Psoas muscle (tissue), 8 donors: ENCODE data around the gene MOSPD3. TPM values are rescaled to one million over a fixed set of nuclear protein-coding genes. Genes with fewer than 3 reads are reported as not detected.

Source experiments
- ATAC-seq, 4 donors: fragments of 200-7000 bp; cut with Tn5 transposase; one replicate each; pipeline ENCODE4 v1.9.1; 2020; ENCODE audit warnings: moderate library complexity in 3 of 4, mild to moderate bottlenecking in 2 of 4
- DNase-seq, 2 donors: peaks; one replicate each; pipeline ENCODE4 v3.0.0-alpha.2; 2020
- H3K27ac ChIP-seq: fragments of 200-600 bp; one replicate; pipeline ENCODE4 v1.8.0; 2022
- H3K27me3 ChIP-seq, 3 donors: fragments of 200-600 bp in 1 of 3; one replicate each; pipeline versions ENCODE4 v1.6.1 to v1.8.0; 2013 to 2022; ENCODE audit warnings: low read length in 2 of 3, mild to moderate bottlenecking in 2 of 3, moderate library complexity in 1 of 3; ENCODE audit not compliant: insufficient read depth in 3 of 3
- H3K36me3 ChIP-seq, 2 donors: fragments of 200-600 bp in 1 of 2; one replicate each; pipeline versions ENCODE4 v1.6.1 to v1.8.0; 2013 to 2022; ENCODE audit warnings: low read depth in 1 of 2, mild to moderate bottlenecking in 1 of 2, moderate library complexity in 1 of 2; ENCODE audit not compliant: insufficient read depth in 1 of 2
- H3K4me1 ChIP-seq: fragments of 200-600 bp; one replicate; pipeline ENCODE4 v1.8.0; 2022
- H3K4me3 ChIP-seq: fragments of 200-600 bp; one replicate; pipeline ENCODE4 v1.8.0; 2022; ENCODE audit warnings: mild to moderate bottlenecking
- H3K9me3 ChIP-seq: fragments of 200-600 bp; one replicate; pipeline ENCODE4 v1.8.0; 2022
- WGBS, 3 donors: extraction: QIAGEN DNeasy Blood & Tissue Kit; methylation state at CpG; one replicate each; pipeline versions ENCODE4 v1.1.6 to v1.1.7; 2013; 5-methylcytosine and 5-hydroxymethylcytosine counted together
- intact Hi-C, 2 donors: fragments of 100-400 bp; cut with DNase I; formaldehyde crosslinking; loops; one replicate each; pipeline versions ENCODE4 v1.11.0 to v1.14.2; 2022
- polyA plus RNA-seq, 3 donors: library from polyadenylated mRNA; stranded (reverse); fragments of 200-250 nt; gene quantifications; one replicate each; pipeline ENCODE4 v1.2.3, GENCODE V29; 2013
- total RNA-seq, 4 donors: library from RNA; stranded (reverse); fragmentation: NEBNext Ultra II Directional in 2 of 4; extraction: Animal tissue kit (Norgen Biotek cat#: 25700) in 2 of 4; gene quantifications; one replicate each; pipeline versions ENCODE4 v1.2.1 to v1.2.4, GENCODE V29; 2021 to 2023
- TF ChIP-seq, protein P1 (sequence below): fragments of 200-600 bp; IDR thresholded peaks from one replicate; pipeline ENCODE4 v1.8.0; 2022; ENCODE audit warnings: antibody characterized with exemption
- donor health status: healthy with polysubstance abuse.
- donor health status: DM: no; HTN: no; CAD: no; lungs with moderate emphysema.
- donor health status: Bipolar disorder and iron deficiency.
- donor health status: healthy.
- donor health status: DM: yes; HTN: yes; CAD: no.
- donor health status: DM: no; HTN: no; CAD: no.
- donor health status: DM: no; HTN: no; CAD: no.
- donor health status: DM: yes; HTN: yes; CAD: no.

Gene MOSPD3
- total and polyA plus RNA-seq, 7 donors, result 6.2 to 11.3 (median 7.0) TPM

DNA sequence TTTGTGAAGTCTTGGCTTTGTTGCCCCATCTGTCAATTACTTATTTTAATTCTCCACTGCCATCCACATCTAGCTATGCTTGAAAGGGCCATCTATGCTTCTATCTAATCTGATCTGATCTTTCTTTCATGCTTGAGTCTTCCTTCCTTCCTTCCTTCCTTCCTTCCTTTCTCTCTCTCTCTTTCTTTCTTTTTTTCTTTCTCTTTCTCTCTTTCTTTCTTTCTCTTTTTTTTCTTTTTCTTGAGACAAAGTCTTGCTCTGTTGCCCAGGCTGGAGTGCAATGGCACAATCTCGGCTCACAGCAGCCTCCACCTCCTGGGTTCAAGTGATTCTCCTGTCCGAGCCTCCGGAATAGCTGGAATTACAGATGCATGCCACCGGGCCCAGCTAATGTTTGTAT, 17.7 kb downstream of the MOSPD3 start:
- Histone ChIP-seq H3K4me3 (no peak overlapping the region), H3K4me1 (peaks cover 15% of the 10 kb centered on the region), H3K36me3 (no peaks in the 10 kb centered on the region), H3K27ac (no peak overlapping the region), H3K9me3 (no peaks in the 10 kb centered on the region), H3K27me3 (peaks cover 0 to 31% (median 15%) of the 10 kb centered on the region in 3 donors)
- WGBS, 3 donors, result 87 to 93% (median 91%) methylated on average over 4 of the region's 4 CpGs
- DNase-seq (no peak), ATAC-seq (no peak)
- intact Hi-C loops, result loop anchor here in 1 of 2 donors (5.0 kb wide), 1 partner anchor 62 kb away; the partner anchor contains the start of gene GIGYF1
- TF ChIP-seq, protein P1, sequence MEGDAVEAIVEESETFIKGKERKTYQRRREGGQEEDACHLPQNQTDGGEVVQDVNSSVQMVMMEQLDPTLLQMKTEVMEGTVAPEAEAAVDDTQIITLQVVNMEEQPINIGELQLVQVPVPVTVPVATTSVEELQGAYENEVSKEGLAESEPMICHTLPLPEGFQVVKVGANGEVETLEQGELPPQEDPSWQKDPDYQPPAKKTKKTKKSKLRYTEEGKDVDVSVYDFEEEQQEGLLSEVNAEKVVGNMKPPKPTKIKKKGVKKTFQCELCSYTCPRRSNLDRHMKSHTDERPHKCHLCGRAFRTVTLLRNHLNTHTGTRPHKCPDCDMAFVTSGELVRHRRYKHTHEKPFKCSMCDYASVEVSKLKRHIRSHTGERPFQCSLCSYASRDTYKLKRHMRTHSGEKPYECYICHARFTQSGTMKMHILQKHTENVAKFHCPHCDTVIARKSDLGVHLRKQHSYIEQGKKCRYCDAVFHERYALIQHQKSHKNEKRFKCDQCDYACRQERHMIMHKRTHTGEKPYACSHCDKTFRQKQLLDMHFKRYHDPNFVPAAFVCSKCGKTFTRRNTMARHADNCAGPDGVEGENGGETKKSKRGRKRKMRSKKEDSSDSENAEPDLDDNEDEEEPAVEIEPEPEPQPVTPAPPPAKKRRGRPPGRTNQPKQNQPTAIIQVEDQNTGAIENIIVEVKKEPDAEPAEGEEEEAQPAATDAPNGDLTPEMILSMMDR, result no peak

DNA sequence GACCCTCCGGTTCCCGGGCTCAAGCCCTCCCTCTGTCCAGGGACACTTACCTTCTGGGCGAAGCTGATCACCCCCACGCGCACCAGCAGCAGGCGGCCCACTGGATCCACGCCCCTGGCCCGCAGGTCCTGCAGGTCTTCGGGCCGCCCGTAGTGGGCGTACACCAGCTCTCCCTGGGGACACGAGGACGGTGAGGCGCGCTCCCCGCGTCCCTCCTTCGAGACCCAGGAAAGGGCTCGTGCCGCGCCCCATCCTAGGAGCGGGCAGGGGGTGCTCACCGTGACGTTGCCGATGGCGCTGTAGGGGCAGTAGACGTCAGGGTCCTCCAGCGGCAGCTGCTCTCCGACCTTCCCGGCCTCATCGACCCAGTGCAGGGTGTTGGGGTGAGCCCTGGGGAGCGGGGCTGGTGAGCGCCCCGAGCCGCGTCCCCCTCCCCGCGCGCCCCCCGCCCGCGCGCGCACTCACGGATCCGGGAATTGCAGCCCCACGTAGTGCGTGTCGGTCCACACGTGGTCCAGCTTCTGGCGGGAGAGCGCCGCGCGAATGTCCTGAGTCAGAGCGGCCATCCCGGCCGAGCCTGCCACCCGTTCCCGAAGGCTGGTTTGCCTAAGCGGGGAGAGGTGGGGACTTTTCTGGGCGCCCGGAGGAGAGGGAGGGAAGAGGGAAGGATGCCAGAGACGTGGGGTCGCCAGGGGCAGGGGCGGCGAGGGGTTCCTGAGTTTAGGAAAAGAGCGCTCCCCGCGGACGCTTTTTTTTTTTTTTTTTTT, 20.8 kb downstream of the MOSPD3 start:
- Histone ChIP-seq H3K36me3 (no peaks in the 10 kb centered on the region), H3K4me1 (peaks cover 7% of the 10 kb centered on the region), H3K27me3 (peaks cover 0 to 22% (median 17%) of the 10 kb centered on the region in 3 donors), H3K9me3 (no peaks in the 10 kb centered on the region), H3K4me3 (peak overlapping the region; percentile 65), H3K27ac (no peak overlapping the region)
- peak; percentile 43 to 60 for DNase-seq
- peak; percentile 28 to 69 (median 58) for ATAC-seq
- intact Hi-C loops, result loop anchor here in 1 of 2 donors (5.0 kb wide), 1 partner anchor 59 kb away; the partner anchor contains the start of gene GIGYF1
- TF ChIP-seq, protein P1, result no peak
- WGBS, 3 donors, result 1 to 2% (median 1%) methylated on average over 56 to 72 of the region's 72 CpGs

DNA sequence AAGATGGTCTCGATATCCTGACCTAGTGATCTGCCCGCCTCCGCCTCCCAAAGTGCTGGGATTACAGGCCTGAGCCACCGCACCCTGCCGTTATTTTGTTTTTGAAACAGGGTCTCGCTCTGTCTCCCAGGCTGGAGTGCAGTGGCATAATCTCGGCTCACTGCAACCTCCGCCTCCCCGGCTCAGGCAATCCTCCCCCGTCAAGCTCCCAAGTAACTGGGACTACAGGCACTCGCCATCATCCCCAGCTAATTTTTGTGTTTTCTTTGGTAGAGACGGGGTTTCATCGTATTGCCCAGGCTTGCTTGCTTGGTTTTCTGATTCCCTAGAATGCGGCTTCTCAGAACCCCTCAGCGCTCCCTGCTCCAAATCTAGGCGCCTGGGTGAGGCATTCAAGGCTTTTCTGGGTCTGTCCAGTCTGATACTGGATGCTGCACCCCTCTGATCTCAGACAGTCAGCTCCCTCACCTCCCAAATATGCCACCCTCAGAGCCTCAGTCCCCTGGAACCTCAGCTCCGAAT, 27.7 kb downstream of the MOSPD3 start:
- DNase-seq (no peak), ATAC-seq (no peak)
- no peaks in the 10 kb centered on the region for H3K36me3 ChIP-seq
- intact Hi-C loops, result no loop called here
- 71 to 74% (median 72%) methylated on average over 17 of the region's 17 CpGs for WGBS, 3 donors
- no peaks in the 10 kb centered on the region for H3K9me3 ChIP-seq
- H3K4me1 ChIP-seq, result no peaks in the 10 kb centered on the region
- TF ChIP-seq, protein P1, result no peak
- no peak overlapping the region for H3K4me3 ChIP-seq
- H3K27me3 ChIP-seq, result peaks cover 0 to 19% (median 15%) of the 10 kb centered on the region in 3 donors
- H3K27ac ChIP-seq, result no peak overlapping the region

DNA sequence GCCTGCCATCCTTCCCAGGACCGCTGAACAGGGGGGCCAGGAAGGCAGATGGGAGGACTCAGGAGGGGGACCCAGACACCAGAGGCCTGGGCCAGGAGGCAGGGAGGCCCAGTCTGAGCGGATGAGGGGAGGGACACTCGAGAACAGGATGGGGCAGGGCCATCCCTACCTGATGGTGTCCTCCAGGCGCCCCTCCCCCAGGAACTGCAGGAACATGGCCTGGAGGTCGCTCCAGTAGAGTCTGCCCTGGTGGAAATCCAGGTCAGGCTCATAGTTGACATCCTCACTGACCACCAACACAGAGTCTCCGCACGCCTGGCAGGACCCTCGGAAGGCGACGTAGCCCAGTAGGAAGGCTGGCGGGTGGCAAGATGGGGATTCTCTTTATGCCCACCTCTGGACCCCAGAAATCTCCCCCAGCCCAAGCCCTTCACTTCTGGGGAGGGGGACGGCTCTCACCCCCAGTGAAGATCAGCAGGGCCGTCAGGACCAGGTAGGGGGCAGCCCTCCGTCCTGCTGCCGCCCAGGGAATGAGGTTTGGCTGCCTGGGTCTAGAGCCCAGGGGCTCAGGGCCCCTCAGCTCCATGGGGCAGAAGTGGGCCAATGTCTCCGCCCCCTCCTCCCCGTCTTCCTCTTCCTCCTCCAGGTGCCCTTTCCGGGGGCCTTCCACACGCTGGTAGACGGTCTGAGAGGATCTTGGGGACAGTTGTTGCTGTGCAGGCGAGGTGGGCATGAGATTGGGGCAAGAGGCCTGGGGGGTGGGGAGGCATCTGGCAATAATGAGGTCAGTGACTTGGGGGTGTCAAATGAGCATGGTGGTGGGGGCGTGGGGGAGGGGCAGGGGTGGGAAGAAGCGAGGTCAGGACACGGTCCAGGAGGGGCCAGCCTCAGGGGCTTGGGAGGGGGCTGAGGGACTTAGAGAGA, 28.4 kb downstream of the MOSPD3 start:
- Histone ChIP-seq H3K4me1 (no peaks in the 10 kb centered on the region), H3K4me3 (no peak overlapping the region), H3K27me3 (peaks cover 0 to 21% (median 15%) of the 10 kb centered on the region in 3 donors), H3K27ac (no peak overlapping the region), H3K9me3 (no peaks in the 10 kb centered on the region), H3K36me3 (no peaks in the 10 kb centered on the region)
- 61 to 66% (median 65%) methylated on average over 22 to 24 of the region's 24 CpGs for whole genome bisulfite sequencing, 3 donors
- intact Hi-C loops, result no loop called here
- TF ChIP-seq, protein P1, result no peak
- ATAC-seq (no peak), DNase-seq (no peak)
